Spleen (tissue), 11 donors: ENCODE measurements around the gene PARN. TPM values are rescaled to one million over a fixed set of nuclear protein-coding genes. Genes with fewer than 3 reads are reported as not detected.
"Not testable (repeated sequence)": the region's sequence is repeated elsewhere in the genome, so short reads cannot be mapped to it uniquely, and the experiment has no call there.

Source experiments
- DNase-seq: peaks from one replicate; pipeline ENCODE4 v3.0.0-alpha.2; 2020
- H3K27ac ChIP-seq, 8 donors: fragments of 200-600 bp; sonication (generic) in 7 of 8; 1 replicate in 4 of 8; 2 replicates in 4 of 8; pipeline versions ENCODE4 v1.5.0 to v1.8.0; 2016 to 2021; ENCODE audit warnings: inconsistent platforms in 4 of 8, mild to moderate bottlenecking in 4 of 8, moderate library complexity in 1 of 8
- H3K27me3 ChIP-seq, 7 donors: fragments of 200-600 bp; sonication (generic) in 6 of 7; replicated peaks in 1 of 7; 1 replicate in 4 of 7; 2 replicates in 3 of 7; pipeline versions ENCODE4 v1.5.0 to v1.8.0; 2016 to 2021; ENCODE audit warnings: inconsistent platforms in 3 of 7, mild to moderate bottlenecking in 1 of 7
- H3K36me3 ChIP-seq, 6 donors: fragments of 200-600 bp; sonication (generic) in 5 of 6; 1 replicate in 4 of 6; 2 replicates in 2 of 6; pipeline versions ENCODE4 v1.5.0 to v1.8.0; 2016 to 2021; ENCODE audit warnings: inconsistent platforms in 2 of 6
- H3K4me1 ChIP-seq, 6 donors: fragments of 200-600 bp; sonication (generic) in 5 of 6; 1 replicate in 3 of 6; 2 replicates in 3 of 6; pipeline versions ENCODE4 v1.5.0 to v1.8.0; 2016 to 2021; ENCODE audit warnings: inconsistent platforms in 3 of 6
- H3K4me3 ChIP-seq, 8 donors: fragments of 200-600 bp; sonication (generic) in 7 of 8; 1 replicate in 4 of 8; 2 replicates in 4 of 8; pipeline versions ENCODE4 v1.5.0 to v1.8.0; 2016 to 2021; ENCODE audit warnings: inconsistent platforms in 4 of 8, mild to moderate bottlenecking in 4 of 8, moderate library complexity in 2 of 8
- H3K9me3 ChIP-seq, 8 donors: fragments of 200-600 bp; sonication (generic) in 7 of 8; 1 replicate in 4 of 8; 2 replicates in 4 of 8; pipeline versions ENCODE4 v1.5.0 to v1.8.0; 2016 to 2021; ENCODE audit warnings: inconsistent platforms in 4 of 8
- CTCF ChIP-seq, 11 experiments: fragments of 200-600 bp in 7 of 11; fragments of 450-650 bp in 4 of 11; sonication (generic) in 4 of 11; IDR thresholded peaks in 8 of 11; conservative IDR thresholded peaks in 3 of 11; 1 replicate in 7 of 11; 2 replicates in 4 of 11; pipeline versions ENCODE4 v1.4.0 to v1.8.0; 2016 to 2021; ENCODE audit warnings: antibody characterized with exemption in 11 of 11, inconsistent platforms in 4 of 11, mild to moderate bottlenecking in 1 of 11
- POLR2A ChIP-seq, 3 donors: fragments of 450-650 bp; IDR thresholded peaks; one replicate each; pipeline ENCODE4 v1.5.1; 2017; ENCODE audit warnings: antibody characterized with exemption in 3 of 3, mild to moderate bottlenecking in 1 of 3
- POLR2AphosphoS5 ChIP-seq, 3 donors: sonication (generic); formaldehyde crosslinking; IDR thresholded peaks; one replicate each; pipeline ENCODE4 v1.5.1; 2017; ENCODE audit warnings: antibody characterized with exemption in 3 of 3
- WGBS, 5 donors: extraction: QIAGEN DNeasy Blood & Tissue Kit in 3 of 5; methylation state at CpG; one replicate each; pipeline versions ENCODE4 v1.1.5 to v1.1.7; 2013 to 2018; 5-methylcytosine and 5-hydroxymethylcytosine counted together
- intact Hi-C: fragments of 100-400 bp; cut with DNase I; formaldehyde crosslinking; loops from one replicate; pipeline ENCODE4 v1.15.0; 2023; ENCODE audit warnings: low total_unique reads
- polyA plus RNA-seq, 3 donors: library from polyadenylated mRNA; stranded (reverse); fragments of 200-250 nt; gene quantifications; one replicate each; pipeline ENCODE4 v1.2.1, GENCODE V29; 2013
- total RNA-seq, 7 donors: library from RNA; depleted of rRNA in 3 of 7; stranded (reverse); fragments of >200 nt in 3 of 7; fragmentation: NEBNext Ultra II Directional in 4 of 7; extraction: Animal tissue kit (Norgen Biotek cat#: 25700) in 4 of 7; gene quantifications; one replicate each; pipeline versions ENCODE4 v1.1.0 to v1.2.1, GENCODE V29; 2016 to 2021
- donor health status: healthy with polysubstance abuse.
- donor health status: DM: no; HTN: no; CAD: no; lungs with moderate emphysema.
- donor health status: DM: no; HTN: no; CAD: no.
- donor health status: Bipolar disorder and iron deficiency.
- donor health status: healthy.
- donor health status: DM: no; HTN: no; CAD: no.
- donor health status: DM: yes; HTN: yes; CAD: no.

PARN gene
- total and polyA plus RNA-seq, 10 donors: 10.3 to 49.0 (median 35.6) TPM

GRCh38 chr16:14445937-14446715 lies 183.9 kb downstream of the PARN start:
- H3K36me3 ChIP-seq: peaks cover 0 to 57% (median 17%) of the 10 kb centered on the region in 6 donors
- no peak overlapping the region for H3K27ac ChIP-seq
- intact Hi-C loops: no loop called here
- no peak overlapping the region for H3K4me3 ChIP-seq
- H3K9me3 ChIP-seq: no peaks in the 10 kb centered on the region
- DNase-seq: no peak
- H3K4me1 ChIP-seq: no peaks in the 10 kb centered on the region
- WGBS, 5 donors: 93 to 96% (median 94%) methylated on average over 12 of the region's 12 CpGs
- TF ChIP-seq POLR2AphosphoS5 (IDR thresholded peaks at IDR 0.05) (no peak), CTCF (IDR thresholded peaks at IDR 0.05 in 8 of 11, conservative IDR thresholded peaks at IDR 0.05 in 3 of 11) (no peak), POLR2A (IDR thresholded peaks at IDR 0.05) (no peak)
- H3K27me3 ChIP-seq: no peaks in the 10 kb centered on the region

GRCh38 chr16:14444979-14445810 lies 184.9 kb downstream of the PARN start:
- H3K9me3 ChIP-seq: no peaks in the 10 kb centered on the region
- TF ChIP-seq POLR2A (IDR thresholded peaks at IDR 0.05) (no peak), CTCF (IDR thresholded peaks at IDR 0.05 in 8 of 11, conservative IDR thresholded peaks at IDR 0.05 in 3 of 11) (no peak), POLR2AphosphoS5 (IDR thresholded peaks at IDR 0.05) (no peak)
- intact Hi-C loops: no loop called here
- 89 to 96% (median 94%) methylated on average over 6 to 8 of the region's 8 CpGs for WGBS, 5 donors
- H3K4me3 ChIP-seq: no peak overlapping the region
- H3K27ac ChIP-seq: no peak overlapping the region
- H3K36me3 ChIP-seq: peaks cover 0 to 57% (median 17%) of the 10 kb centered on the region in 6 donors
- no peak for DNase-seq
- H3K27me3 ChIP-seq: no peaks in the 10 kb centered on the region
- H3K4me1 ChIP-seq: no peaks in the 10 kb centered on the region

GRCh38 chr16:14441533-14441932 lies 188.5 kb downstream of the PARN start:
- H3K4me3 ChIP-seq, intact Hi-C loops, H3K27ac ChIP-seq, H3K27me3 ChIP-seq, DNase-seq, H3K4me1 ChIP-seq, H3K9me3 ChIP-seq: not testable (repeated sequence)
- H3K36me3 ChIP-seq: peaks cover 0 to 62% (median 13%) of the 10 kb centered on the region in 6 donors
- WGBS, 5 donors: 82 to 92% (median 87%) methylated on average over 9 of the region's 9 CpGs

GRCh38 chr16:14438256-14438655 lies 191.8 kb downstream of the PARN start:
- no peaks in the 10 kb centered on the region for H3K4me1 ChIP-seq
- TF ChIP-seq POLR2A (IDR thresholded peaks at IDR 0.05) (no peak), POLR2AphosphoS5 (IDR thresholded peaks at IDR 0.05) (no peak), CTCF (IDR thresholded peaks at IDR 0.05 in 8 of 11, conservative IDR thresholded peaks at IDR 0.05 in 3 of 11) (no peak)
- no peak for DNase-seq
- no peak overlapping the region for H3K4me3 ChIP-seq
- WGBS, 5 donors: 82 to 100% (median 94%) methylated on average over 1 of the region's 1 CpG
- peaks cover 0 to 63% (median 3%) of the 10 kb centered on the region in 6 donors for H3K36me3 ChIP-seq
- no peaks in the 10 kb centered on the region for H3K27me3 ChIP-seq
- intact Hi-C loops: no loop called here
- H3K27ac ChIP-seq: no peak overlapping the region
- no peaks in the 10 kb centered on the region for H3K9me3 ChIP-seq
